HCT116 (cell line): ENCODE data around the gene TMEM212. TPM values are rescaled to one million over a fixed set of nuclear protein-coding genes. Genes with fewer than 3 reads are reported as not detected.

Experiments used
- ATAC-seq: fragments of 200-7000 bp; cut with Tn5 transposase; 2 replicates; pipeline ENCODE4 v1.9.1; 2020; ENCODE audit warnings: mild to moderate bottlenecking, moderate library complexity
- BruUV-seq: library from RNA; stranded (reverse); fragments of 400-500 nt; replicated peaks from 2 replicates; lab custom pipeline; 2021; lab: Mats Ljungman, UMichigan
- CTCF ChIA-PET: fragments of 300-600 bp; sonication (Branson Sonifier 250); formaldehyde crosslinking; loops from one replicate; lab custom pipeline; 2021; ENCODE audit warnings: antibody characterized with exemption; lab: Charles Lee
- POLR2A ChIA-PET: fragments of 300-600, 350-600 bp; sonication (Branson Sonifier 250); formaldehyde crosslinking; loops from one replicate; lab custom pipeline; 2021; ENCODE audit warnings: antibody characterized with exemption; lab: Charles Lee
- RAD21 ChIA-PET, 2 experiments: fragments of 300-600 bp; sonication (Branson Sonifier 250); formaldehyde crosslinking; loops; one replicate each; lab custom pipeline; 2023; ENCODE audit warnings: low total read pairs in 2 of 2; ENCODE audit not compliant: uncharacterized antibody in 2 of 2, unreplicated experiment in 2 of 2, low non-redundant PET in 1 of 2; lab: Charles Lee
- DNase-seq: peaks from one replicate; pipeline ENCODE4 v3.0.0-alpha.2; 2010; ENCODE audit warnings: low read depth, low spot score
- H2AFZ ChIP-seq: fragments of 200-600 bp; shearing (Covaris generic), sonication (generic); 2 replicates; pipeline ENCODE4 v1.6.1; 2017; ENCODE audit warnings: low read depth, mixed run types, mixed read lengths, antibody characterized with exemption, low read length; ENCODE audit not compliant: poor library complexity, severe bottlenecking
- H3K27ac ChIP-seq: 2 replicates; pipeline ENCODE4 v1.5.1; 2012; ENCODE audit warnings: low read depth, low read length
- H3K27me3 ChIP-seq: fragments of 200-600 bp; sonication (generic); 2 replicates; pipeline ENCODE4 v1.6.1; 2016; ENCODE audit warnings: mixed run types, low read length, mixed read lengths; ENCODE audit not compliant: insufficient read depth
- H3K36me3 ChIP-seq, 2 experiments: fragments of 200-500 bp in 1 of 2; fragments of 200-600 bp in 1 of 2; sonication (Bioruptor generic) in 1 of 2; sonication (generic) in 1 of 2; 2 replicates each; pipeline versions ENCODE4 v1.5.1 to v1.6.1; 2014 to 2016; ENCODE audit warnings: low read length in 2 of 2, inconsistent platforms in 1 of 2, mixed read lengths in 1 of 2, mixed run types in 1 of 2; ENCODE audit not compliant: insufficient read depth in 2 of 2, control insufficient read depth in 1 of 2
- H3K4me1 ChIP-seq, 2 experiments: fragments of 200-600 bp in 1 of 2; sonication (generic) in 1 of 2; 2 replicates each; pipeline versions ENCODE4 v1.5.1 to v1.6.1; 2012 to 2017; ENCODE audit warnings: low read length in 2 of 2, inconsistent platforms in 1 of 2, mild to moderate bottlenecking in 1 of 2, mixed read lengths in 1 of 2, mixed run types in 1 of 2, moderate library complexity in 1 of 2; ENCODE audit not compliant: insufficient read depth in 2 of 2, control insufficient read depth in 1 of 2
- H3K4me2 ChIP-seq: fragments of 200-600 bp; sonication (generic); 2 replicates; pipeline ENCODE4 v1.6.1; 2017; ENCODE audit warnings: mixed run types, low read length, mixed read lengths
- H3K4me3 ChIP-seq, 2 experiments: fragments of 200-600 bp in 1 of 2; sonication (generic) in 1 of 2; replicated peaks in 1 of 2; 2 replicates each; pipeline ENCODE4 v1.5.1; 2011 to 2016; ENCODE audit warnings: low read length in 2 of 2, control low read depth in 1 of 2, low read depth in 1 of 2, mild to moderate bottlenecking in 1 of 2, mixed read lengths in 1 of 2, mixed run types in 1 of 2
- H3K79me2 ChIP-seq: fragments of 200-600 bp; sonication (generic); 2 replicates; pipeline ENCODE4 v1.6.1; 2017; ENCODE audit warnings: mild to moderate bottlenecking, mixed run types, low read length, moderate library complexity, mixed read lengths; ENCODE audit not compliant: insufficient read depth
- H3K9ac ChIP-seq: fragments of 200-600 bp; sonication (generic); 2 replicates; pipeline ENCODE4 v1.6.1; 2016; ENCODE audit warnings: low read length, mixed read lengths
- H3K9me2 ChIP-seq: fragments of 200-600 bp; sonication (generic), shearing (Covaris generic); 2 replicates; pipeline ENCODE4 v1.6.1; 2017; ENCODE audit warnings: mixed run types, mild to moderate bottlenecking, moderate library complexity; ENCODE audit not compliant: insufficient read depth
- H3K9me3 ChIP-seq, 2 experiments: fragments of 200-500 bp in 1 of 2; fragments of 200-600 bp in 1 of 2; sonication (Bioruptor generic) in 1 of 2; sonication (generic) in 1 of 2; 2 replicates each; pipeline ENCODE4 v1.6.1; 2014 to 2017; ENCODE audit warnings: low read length in 2 of 2, mixed read lengths in 2 of 2, inconsistent platforms in 1 of 2, low read depth in 1 of 2, mild to moderate bottlenecking in 1 of 2, mixed run types in 1 of 2, moderate library complexity in 1 of 2; ENCODE audit not compliant: control insufficient read depth in 1 of 2, insufficient read depth in 1 of 2
- H4K20me1 ChIP-seq: fragments of 200-600 bp; sonication (generic), shearing (Covaris generic); 2 replicates; pipeline ENCODE4 v1.6.1; 2017; ENCODE audit warnings: mixed run types, mild to moderate bottlenecking, moderate library complexity; ENCODE audit not compliant: insufficient read depth
- CBX3 ChIP-seq: IDR thresholded peaks from 2 replicates; pipeline ENCODE4 v1.6.1; 2012; ENCODE audit warnings: low read depth
- EGR1 ChIP-seq: IDR thresholded peaks from 2 replicates; pipeline ENCODE4 v1.6.1; 2012; ENCODE audit warnings: low read depth
- EZH2 ChIP-seq: fragments of 200-600 bp; sonication (generic); IDR thresholded peaks from 2 replicates; pipeline ENCODE4 v1.6.1; 2017; ENCODE audit warnings: antibody characterized with exemption, mixed run types
- EZH2phosphoT487 ChIP-seq: fragments of 200-600 bp; IDR thresholded peaks from 2 replicates; pipeline ENCODE4 v1.6.1; 2018; ENCODE audit warnings: antibody characterized with exemption, borderline replicate concordance
- FOSL1 ChIP-seq: IDR thresholded peaks from 2 replicates; pipeline ENCODE4 v1.6.1; 2012; ENCODE audit warnings: low read depth
- POLR2A ChIP-seq: IDR thresholded peaks from 2 replicates; pipeline ENCODE4 v1.7.0; 2011; ENCODE audit warnings: borderline replicate concordance; ENCODE audit not compliant: insufficient read depth, insufficient read length; ENCODE audit errors: extremely low read depth
- POLR2AphosphoS5 ChIP-seq: IDR thresholded peaks from 2 replicates; pipeline ENCODE4 v1.6.1; 2011; ENCODE audit warnings: mild to moderate bottlenecking, low read depth, low read length, moderate library complexity
- RAD21 ChIP-seq: IDR thresholded peaks from 2 replicates; pipeline ENCODE4 v1.6.1; 2012; ENCODE audit warnings: low read depth, mild to moderate bottlenecking
- SP1 ChIP-seq: IDR thresholded peaks from 2 replicates; pipeline ENCODE4 v1.6.1; 2012; ENCODE audit warnings: low read depth
- SRF ChIP-seq: IDR thresholded peaks from 2 replicates; pipeline ENCODE4 v1.6.1; 2012; ENCODE audit warnings: low read depth
- ZFX ChIP-seq: fragments of 450-650 bp; IDR thresholded peaks from 2 replicates; pipeline ENCODE4 v1.6.1; 2017
- ZNF274 ChIP-seq: fragments of 200-500 bp; sonication (Bioruptor generic); IDR thresholded peaks from 2 replicates; pipeline ENCODE4 v1.6.1; 2014; ENCODE audit warnings: mild to moderate bottlenecking, low read depth, low read length, inconsistent platforms
- intact Hi-C: fragments of 100-400 bp; cut with micrococcal nuclease; formaldehyde crosslinking; loops from 2 replicates; pipeline ENCODE4 v1.10.0; 2022
- total RNA-seq: library from RNA; stranded (reverse); gene quantifications from one replicate; pipeline ENCODE4 v1.2.1, GENCODE V29; 2021; ENCODE audit not compliant: unreplicated experiment
- TF ChIP-seq, protein P1 (sequence below), 3 experiments: fragments of 200-600 bp in 1 of 3; sonication (generic) in 1 of 3; IDR thresholded peaks in 2 of 3; conservative IDR thresholded peaks in 1 of 3; 2 replicates each; pipeline ENCODE4 v1.5.1; 2012 to 2017; ENCODE audit warnings: low read depth in 2 of 3, low read length in 2 of 3, antibody characterized with exemption in 1 of 3, borderline replicate concordance in 1 of 3, control low read depth in 1 of 3, mild to moderate bottlenecking in 1 of 3, mixed read lengths in 1 of 3, mixed run types in 1 of 3, moderate library complexity in 1 of 3; ENCODE audit not compliant: insufficient read depth in 1 of 3
- TF ChIP-seq, protein P2 (sequence below): IDR thresholded peaks from 2 replicates; pipeline ENCODE4 v1.6.1; 2012
- TF ChIP-seq, protein P3 (sequence below): IDR thresholded peaks from 2 replicates; pipeline ENCODE4 v1.6.1; 2012; ENCODE audit warnings: low read depth

TMEM212 gene
- total RNA-seq, 1 experiment from 2014 or later, result not detected

DNA sequence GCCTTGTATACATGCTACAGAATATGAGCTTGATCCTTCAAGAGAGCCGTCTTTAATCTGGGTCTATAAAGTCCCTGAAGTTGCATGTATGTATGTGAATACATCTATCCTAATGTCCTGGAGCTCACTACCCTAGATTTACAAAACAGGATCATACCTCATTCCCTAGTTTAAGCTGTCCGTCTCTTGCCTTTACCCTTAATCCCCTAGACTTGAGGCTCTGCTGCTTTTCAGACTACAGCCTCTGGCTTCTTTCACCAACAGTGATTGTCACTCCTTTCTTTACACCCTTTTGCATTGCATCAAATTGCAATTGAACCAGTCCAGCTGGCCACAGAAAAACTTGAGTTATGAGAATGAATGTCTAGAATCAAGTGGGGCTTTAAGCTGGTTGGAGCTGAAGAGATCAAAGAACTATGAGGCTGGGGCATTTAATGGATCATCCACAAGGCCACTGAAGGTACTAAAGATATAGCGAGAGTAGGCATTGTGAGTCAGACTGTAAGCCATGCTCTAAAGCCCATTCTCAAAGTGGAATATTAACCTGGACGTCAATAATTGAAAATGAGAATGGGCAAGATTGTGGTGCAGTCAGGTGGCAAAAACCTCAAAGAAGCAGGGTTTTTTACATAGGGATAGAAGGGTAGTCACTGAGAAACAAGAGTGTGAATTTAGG is 20.6 kb upstream of the TMEM212 start:
- Histone ChIP-seq H3K79me2 (no peaks in the 10 kb centered on the region), H2AFZ (no peak overlapping the region), H3K9me3 (no peaks in the 10 kb centered on the region), H3K4me2 (no peak overlapping the region), H3K9ac (no peak overlapping the region), H3K27ac (no peak overlapping the region), H3K27me3 (no peaks in the 10 kb centered on the region), H4K20me1 (no peaks in the 10 kb centered on the region), H3K4me1 (no peaks in the 10 kb centered on the region), H3K4me3 (no peak overlapping the region), H3K9me2 (no peaks in the 10 kb centered on the region), H3K36me3 (no peaks in the 10 kb centered on the region)
- TF ChIP-seq SP1, result no peak
- TF ChIP-seq, protein P1, sequence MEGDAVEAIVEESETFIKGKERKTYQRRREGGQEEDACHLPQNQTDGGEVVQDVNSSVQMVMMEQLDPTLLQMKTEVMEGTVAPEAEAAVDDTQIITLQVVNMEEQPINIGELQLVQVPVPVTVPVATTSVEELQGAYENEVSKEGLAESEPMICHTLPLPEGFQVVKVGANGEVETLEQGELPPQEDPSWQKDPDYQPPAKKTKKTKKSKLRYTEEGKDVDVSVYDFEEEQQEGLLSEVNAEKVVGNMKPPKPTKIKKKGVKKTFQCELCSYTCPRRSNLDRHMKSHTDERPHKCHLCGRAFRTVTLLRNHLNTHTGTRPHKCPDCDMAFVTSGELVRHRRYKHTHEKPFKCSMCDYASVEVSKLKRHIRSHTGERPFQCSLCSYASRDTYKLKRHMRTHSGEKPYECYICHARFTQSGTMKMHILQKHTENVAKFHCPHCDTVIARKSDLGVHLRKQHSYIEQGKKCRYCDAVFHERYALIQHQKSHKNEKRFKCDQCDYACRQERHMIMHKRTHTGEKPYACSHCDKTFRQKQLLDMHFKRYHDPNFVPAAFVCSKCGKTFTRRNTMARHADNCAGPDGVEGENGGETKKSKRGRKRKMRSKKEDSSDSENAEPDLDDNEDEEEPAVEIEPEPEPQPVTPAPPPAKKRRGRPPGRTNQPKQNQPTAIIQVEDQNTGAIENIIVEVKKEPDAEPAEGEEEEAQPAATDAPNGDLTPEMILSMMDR (IDR thresholded peaks at IDR 0.05 in 2 of 3, conservative IDR thresholded peaks at IDR 0.05 in 1 of 3; ENCODE audit: borderline replicate concordance in 1 of 3, insufficient read depth in 1 of 3, low read depth in 2 of 3, low read length in 2 of 3), result no peak
- TF ChIP-seq ZNF274, result no peak
- TF ChIP-seq CBX3, result no peak
- TF ChIP-seq POLR2AphosphoS5, result no peak
- no peak for TF ChIP-seq EGR1
- TF ChIP-seq, protein P2, sequence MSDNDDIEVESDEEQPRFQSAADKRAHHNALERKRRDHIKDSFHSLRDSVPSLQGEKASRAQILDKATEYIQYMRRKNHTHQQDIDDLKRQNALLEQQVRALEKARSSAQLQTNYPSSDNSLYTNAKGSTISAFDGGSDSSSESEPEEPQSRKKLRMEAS, result no peak
- CTCF ChIA-PET, result no interaction called here
- no peak for ATAC-seq
- RAD21 ChIA-PET, result no interaction called here
- no TSS peak for BruUV-seq
- POLR2A ChIA-PET, result no interaction called here
- intact Hi-C loops, result no loop called here
- no peak for DNase-seq

DNA sequence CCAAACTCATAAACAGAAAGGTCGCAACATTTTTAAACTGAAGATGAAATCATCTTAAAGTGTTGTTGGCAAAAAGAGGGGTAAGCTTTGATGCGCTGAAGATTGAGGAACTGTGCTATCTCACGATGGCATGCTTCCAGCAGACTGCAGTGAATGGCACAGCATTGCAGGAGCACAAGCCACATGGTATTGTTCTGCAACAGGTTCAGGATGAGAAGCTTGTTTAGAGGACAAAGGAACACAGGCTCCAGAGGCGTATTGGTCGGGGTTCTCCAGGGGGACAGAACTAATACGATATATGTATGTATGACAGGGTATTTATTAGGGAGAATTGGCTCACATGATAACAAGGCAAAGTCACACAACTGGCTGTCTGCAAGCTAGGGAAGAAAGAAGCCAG is 19.0 kb upstream of the TMEM212 start:
- Histone ChIP-seq H4K20me1 (no peaks in the 10 kb centered on the region), H3K27ac (no peak overlapping the region), H3K4me1 (no peaks in the 10 kb centered on the region), H3K9me3 (no peaks in the 10 kb centered on the region), H3K4me3 (no peak overlapping the region), H3K9ac (no peak overlapping the region), H3K4me2 (no peak overlapping the region), H3K36me3 (no peaks in the 10 kb centered on the region), H3K79me2 (no peaks in the 10 kb centered on the region), H2AFZ (no peak overlapping the region), H3K9me2 (no peaks in the 10 kb centered on the region), H3K27me3 (no peaks in the 10 kb centered on the region)
- no TSS peak for BruUV-seq
- DNase-seq, result no peak
- ChIA-PET CTCF (no interaction called here), RAD21 (no interaction called here), POLR2A (no interaction called here)
- intact Hi-C loops, result no loop called here
- ATAC-seq, result no peak
- TF ChIP-seq CBX3 (no peak), POLR2AphosphoS5 (no peak), ZFX (no peak), RAD21 (no peak), SRF (no peak), ZNF274 (no peak), POLR2A (no peak), EZH2 (no peak), EZH2phosphoT487 (no peak), FOSL1 (no peak), SP1 (no peak), EGR1 (no peak)
- TF ChIP-seq, protein P3, sequence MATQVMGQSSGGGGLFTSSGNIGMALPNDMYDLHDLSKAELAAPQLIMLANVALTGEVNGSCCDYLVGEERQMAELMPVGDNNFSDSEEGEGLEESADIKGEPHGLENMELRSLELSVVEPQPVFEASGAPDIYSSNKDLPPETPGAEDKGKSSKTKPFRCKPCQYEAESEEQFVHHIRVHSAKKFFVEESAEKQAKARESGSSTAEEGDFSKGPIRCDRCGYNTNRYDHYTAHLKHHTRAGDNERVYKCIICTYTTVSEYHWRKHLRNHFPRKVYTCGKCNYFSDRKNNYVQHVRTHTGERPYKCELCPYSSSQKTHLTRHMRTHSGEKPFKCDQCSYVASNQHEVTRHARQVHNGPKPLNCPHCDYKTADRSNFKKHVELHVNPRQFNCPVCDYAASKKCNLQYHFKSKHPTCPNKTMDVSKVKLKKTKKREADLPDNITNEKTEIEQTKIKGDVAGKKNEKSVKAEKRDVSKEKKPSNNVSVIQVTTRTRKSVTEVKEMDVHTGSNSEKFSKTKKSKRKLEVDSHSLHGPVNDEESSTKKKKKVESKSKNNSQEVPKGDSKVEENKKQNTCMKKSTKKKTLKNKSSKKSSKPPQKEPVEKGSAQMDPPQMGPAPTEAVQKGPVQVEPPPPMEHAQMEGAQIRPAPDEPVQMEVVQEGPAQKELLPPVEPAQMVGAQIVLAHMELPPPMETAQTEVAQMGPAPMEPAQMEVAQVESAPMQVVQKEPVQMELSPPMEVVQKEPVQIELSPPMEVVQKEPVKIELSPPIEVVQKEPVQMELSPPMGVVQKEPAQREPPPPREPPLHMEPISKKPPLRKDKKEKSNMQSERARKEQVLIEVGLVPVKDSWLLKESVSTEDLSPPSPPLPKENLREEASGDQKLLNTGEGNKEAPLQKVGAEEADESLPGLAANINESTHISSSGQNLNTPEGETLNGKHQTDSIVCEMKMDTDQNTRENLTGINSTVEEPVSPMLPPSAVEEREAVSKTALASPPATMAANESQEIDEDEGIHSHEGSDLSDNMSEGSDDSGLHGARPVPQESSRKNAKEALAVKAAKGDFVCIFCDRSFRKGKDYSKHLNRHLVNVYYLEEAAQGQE, result no peak
- TF ChIP-seq, protein P2, result no peak
